Sigmoid colon (tissue), 7 donors: Measurements from ENCODE around the gene LY9. TPM values are rescaled to one million over a fixed set of nuclear protein-coding genes. Genes with fewer than 3 reads are reported as not detected.

Source experiments
- DNase-seq: peaks from one replicate; pipeline ENCODE4 v3.0.0-alpha.2; 2019
- H3K27ac ChIP-seq, 4 donors: fragments of 200-600 bp; sonication (generic); one replicate each; pipeline ENCODE4 v1.5.1; 2016 to 2019; ENCODE audit warnings: mild to moderate bottlenecking in 1 of 4
- H3K27me3 ChIP-seq, 3 donors: fragments of 200-600 bp; sonication (generic); one replicate each; pipeline ENCODE4 v1.5.1; 2019; ENCODE audit warnings: mild to moderate bottlenecking in 1 of 3
- H3K36me3 ChIP-seq, 4 donors: fragments of 200-600 bp; sonication (generic); one replicate each; pipeline ENCODE4 v1.5.1; 2016 to 2019
- H3K4me1 ChIP-seq, 4 donors: fragments of 200-600 bp; sonication (generic); one replicate each; pipeline ENCODE4 v1.5.1; 2017 to 2019
- H3K4me3 ChIP-seq, 4 donors: fragments of 200-600 bp; sonication (generic); one replicate each; pipeline ENCODE4 v1.5.1; 2017 to 2019; ENCODE audit warnings: mild to moderate bottlenecking in 2 of 4, moderate library complexity in 1 of 4
- H3K9me3 ChIP-seq, 4 donors: fragments of 200-600 bp in 3 of 4; sonication (generic) in 3 of 4; one replicate each; pipeline versions ENCODE4 v1.5.1 to v1.6.1; 2013 to 2019
- EP300 ChIP-seq, 4 donors: sonication (generic); formaldehyde crosslinking; IDR thresholded peaks; one replicate each; pipeline ENCODE4 v1.6.1; 2017; ENCODE audit warnings: antibody characterized with exemption in 4 of 4
- POLR2A ChIP-seq, 2 donors: fragments of 450-650 bp; IDR thresholded peaks; one replicate each; pipeline ENCODE4 v1.6.1; 2016; ENCODE audit warnings: antibody characterized with exemption in 2 of 2, mild to moderate bottlenecking in 2 of 2, moderate library complexity in 2 of 2
- POLR2AphosphoS5 ChIP-seq, 4 donors: sonication (generic); formaldehyde crosslinking; IDR thresholded peaks; one replicate each; pipeline ENCODE4 v1.6.1; 2017; ENCODE audit warnings: antibody characterized with exemption in 4 of 4
- WGBS, 2 donors: extraction: QIAGEN DNeasy Blood & Tissue Kit; methylation state at CpG; one replicate each; pipeline ENCODE4 v1.1.7; 2013; 5-methylcytosine and 5-hydroxymethylcytosine counted together
- intact Hi-C: fragments of 100-400 bp; cut with DNase I; formaldehyde crosslinking; loops from one replicate; pipeline ENCODE4 v1.15.1; 2023
- polyA plus RNA-seq, 3 donors: library from polyadenylated mRNA; stranded (reverse); fragments of 200-250 nt; gene quantifications; one replicate each; pipeline ENCODE4 v1.2.3, GENCODE V29; 2013
- total RNA-seq, 4 donors: library from RNA; depleted of rRNA; stranded (reverse); fragments of >200 nt; gene quantifications; one replicate each; pipeline ENCODE4 v1.1.0, GENCODE V29; 2016
- TF ChIP-seq, protein P1 (sequence below), 4 experiments: fragments of 450-650 bp in 3 of 4; fragments of 200-600 bp in 1 of 4; IDR thresholded peaks; one replicate each; pipeline ENCODE4 v1.5.1; 2016 to 2019; ENCODE audit warnings: antibody characterized with exemption in 4 of 4, mild to moderate bottlenecking in 3 of 4, moderate library complexity in 2 of 4
- donor health status: healthy with polysubstance abuse.
- donor health status: Bipolar disorder and iron deficiency.
- donor health status: healthy.

Gene LY9
- total RNA-seq (under 1 TPM in 3 of 4 donors, not detected in 1; under 0.01 to 0.36 (median 0.16) TPM), polyA plus RNA-seq (10 to 100 TPM in 1 of 3 donors, under 1 TPM in 1, not detected in 1; 0.23 to 12.8 TPM)

DNA sequence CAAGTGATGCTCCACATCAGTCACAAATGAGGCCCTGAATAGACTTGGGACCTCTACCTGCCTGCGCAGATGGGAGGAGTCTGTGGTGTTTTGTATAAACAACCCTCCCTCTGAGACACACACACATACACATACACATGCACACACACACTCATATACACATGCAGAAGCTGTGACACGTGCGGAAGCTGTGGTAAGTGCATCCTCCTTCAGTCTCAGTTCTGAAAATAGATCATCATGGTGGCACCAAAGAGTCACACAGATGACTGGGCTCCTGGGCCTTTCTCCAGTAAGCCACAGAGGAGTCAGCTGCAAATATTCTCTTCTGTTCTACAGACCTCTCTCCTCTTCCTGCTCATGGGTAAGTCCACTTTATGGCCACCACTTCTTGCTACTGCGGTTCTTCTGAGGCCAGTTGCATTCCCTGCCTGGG lies at the start of gene LY9:
LY9 (plus strand) TSS at position 224 of the 433 bp plus-strand sequence; CDS start at position 238, 14 bp downstream.
- Histone ChIP-seq H3K27me3 (no peaks in the 10 kb centered on the region), H3K27ac (no peak within 1 kb of the TSS), H3K4me1 (no peaks in the 10 kb centered on the region), H3K36me3 (no peaks in the 10 kb centered on the region), H3K4me3 (no peak within 1 kb of the TSS), H3K9me3 (no peaks in the 10 kb centered on the region)
- intact Hi-C loops, result no loop called here
- WGBS, 2 donors, result 53 to 85% methylated on average over 4 of the region's 4 CpGs
- no peak for DNase-seq
- TF ChIP-seq, protein P1, sequence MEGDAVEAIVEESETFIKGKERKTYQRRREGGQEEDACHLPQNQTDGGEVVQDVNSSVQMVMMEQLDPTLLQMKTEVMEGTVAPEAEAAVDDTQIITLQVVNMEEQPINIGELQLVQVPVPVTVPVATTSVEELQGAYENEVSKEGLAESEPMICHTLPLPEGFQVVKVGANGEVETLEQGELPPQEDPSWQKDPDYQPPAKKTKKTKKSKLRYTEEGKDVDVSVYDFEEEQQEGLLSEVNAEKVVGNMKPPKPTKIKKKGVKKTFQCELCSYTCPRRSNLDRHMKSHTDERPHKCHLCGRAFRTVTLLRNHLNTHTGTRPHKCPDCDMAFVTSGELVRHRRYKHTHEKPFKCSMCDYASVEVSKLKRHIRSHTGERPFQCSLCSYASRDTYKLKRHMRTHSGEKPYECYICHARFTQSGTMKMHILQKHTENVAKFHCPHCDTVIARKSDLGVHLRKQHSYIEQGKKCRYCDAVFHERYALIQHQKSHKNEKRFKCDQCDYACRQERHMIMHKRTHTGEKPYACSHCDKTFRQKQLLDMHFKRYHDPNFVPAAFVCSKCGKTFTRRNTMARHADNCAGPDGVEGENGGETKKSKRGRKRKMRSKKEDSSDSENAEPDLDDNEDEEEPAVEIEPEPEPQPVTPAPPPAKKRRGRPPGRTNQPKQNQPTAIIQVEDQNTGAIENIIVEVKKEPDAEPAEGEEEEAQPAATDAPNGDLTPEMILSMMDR (IDR thresholded peaks at IDR 0.05), result no peak
- TF ChIP-seq EP300 (IDR thresholded peaks at IDR 0.05) (no peak), POLR2AphosphoS5 (IDR thresholded peaks at IDR 0.05) (no peak), POLR2A (IDR thresholded peaks at IDR 0.05) (no peak)

DNA sequence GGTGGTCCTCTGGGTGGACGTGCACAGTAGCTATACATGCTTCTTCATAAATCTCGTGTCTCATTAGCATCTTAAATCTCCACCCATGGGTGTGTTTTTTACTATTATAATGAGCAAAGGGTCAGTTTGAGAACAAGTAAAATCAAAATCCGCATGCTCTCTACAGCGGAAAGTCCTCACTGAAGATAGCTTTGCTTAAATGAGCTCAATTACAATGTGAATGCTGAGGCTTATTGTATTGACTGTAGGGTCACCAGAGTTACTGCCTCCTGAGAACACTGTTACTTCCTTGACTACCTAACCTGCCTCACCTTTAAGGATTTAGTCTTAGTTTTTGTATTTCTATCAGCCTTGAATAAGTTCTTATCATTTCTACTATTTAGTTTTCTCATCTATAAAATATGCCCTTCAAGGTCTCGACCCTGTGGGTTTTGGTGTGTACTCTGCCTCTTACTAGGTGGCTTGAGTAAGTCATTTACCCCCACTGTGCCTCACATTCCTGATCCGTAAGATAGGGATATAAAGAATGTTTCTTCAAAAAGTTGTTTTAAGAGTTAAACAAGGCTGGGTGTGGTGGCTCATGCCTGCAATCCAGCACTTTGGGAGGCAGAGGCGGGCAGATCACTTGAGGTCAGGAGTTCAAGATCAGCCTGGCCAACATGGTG lies 49.0 kb upstream of the LY9 start:
- DNase-seq, result no peak
- Histone ChIP-seq H3K4me1 (no peaks in the 10 kb centered on the region), H3K9me3 (no peaks in the 10 kb centered on the region), H3K27me3 (no peaks in the 10 kb centered on the region), H3K27ac (no peak overlapping the region), H3K36me3 (no peaks in the 10 kb centered on the region), H3K4me3 (no peak overlapping the region)
- 61 to 81% methylated on average over 7 of the region's 7 CpGs for WGBS, 2 donors
- no peak for TF ChIP-seq POLR2AphosphoS5 (IDR thresholded peaks at IDR 0.05)
- TF ChIP-seq, protein P1 (IDR thresholded peaks at IDR 0.05), result no peak
- TF ChIP-seq POLR2A (IDR thresholded peaks at IDR 0.05), result no peak
- no peak for TF ChIP-seq EP300 (IDR thresholded peaks at IDR 0.05)
- intact Hi-C loops, result no loop called here

- Histone ChIP-seq H3K4me3 (no peak overlapping the region), H3K9me3 (no peaks in the 10 kb centered on the region), H3K27me3 (no peaks in the 10 kb centered on the region), H3K27ac (no peak overlapping the region), H3K36me3 (no peaks in the 10 kb centered on the region), H3K4me1 (no peaks in the 10 kb centered on the region)
- no peak for TF ChIP-seq POLR2A (IDR thresholded peaks at IDR 0.05)
- TF ChIP-seq, protein P1 (IDR thresholded peaks at IDR 0.05), result no peak
- no peak for TF ChIP-seq EP300 (IDR thresholded peaks at IDR 0.05)
- no peak for TF ChIP-seq POLR2AphosphoS5 (IDR thresholded peaks at IDR 0.05)
- intact Hi-C loops, result no loop called here
- no peak for DNase-seq
Observed at GRCh38 chr1:160747717-160748116, 48.3 kb upstream of the LY9 start.

- intact Hi-C loops, result no loop called here
- Histone ChIP-seq H3K36me3 (no peaks in the 10 kb centered on the region), H3K4me1 (no peaks in the 10 kb centered on the region), H3K4me3 (no peak overlapping the region), H3K9me3 (no peaks in the 10 kb centered on the region), H3K27me3 (no peaks in the 10 kb centered on the region), H3K27ac (no peak overlapping the region)
- DNase-seq, result no peak
- no peak for TF ChIP-seq POLR2A (IDR thresholded peaks at IDR 0.05)
- TF ChIP-seq, protein P1 (IDR thresholded peaks at IDR 0.05), result no peak
- no peak for TF ChIP-seq EP300 (IDR thresholded peaks at IDR 0.05)
- TF ChIP-seq POLR2AphosphoS5 (IDR thresholded peaks at IDR 0.05), result no peak
- 85 to 87% methylated on average over 10 of the region's 10 CpGs for WGBS, 2 donors
Observed at GRCh38 chr1:160748181-160748877, 47.6 kb upstream of the LY9 start.
